CD4-positive, alpha-beta memory T cell (primary cell): ENCODE measurements around the gene TSPY2. TPM values are rescaled to one million over a fixed set of nuclear protein-coding genes. Genes with fewer than 3 reads are reported as not detected.
"Not testable (repeated sequence)": the region's sequence is repeated elsewhere in the genome, so short reads cannot be mapped to it uniquely, and the experiment has no call there.

Experiments used
- CTCF ChIA-PET: fragments of 350-600 bp; sonication (Branson Sonifier 250); formaldehyde crosslinking; loops from one replicate; lab custom pipeline; 2021; ENCODE audit warnings: inconsistent platforms; ENCODE audit not compliant: partially characterized antibody; lab: Charles Lee
- POLR2A ChIA-PET: fragments of 350-600 bp; sonication (Branson Sonifier 250); formaldehyde crosslinking; loops from one replicate; lab custom pipeline; 2021; ENCODE audit not compliant: partially characterized antibody; lab: Charles Lee
- DNase-seq, 5 donors: peaks; one replicate each; pipeline versions ENCODE4 v3.0.0 to v3.0.0-alpha.2; 2020 to 2022; ENCODE audit warnings: mixed read lengths in 1 of 5
- H3K27ac ChIP-seq: one replicate; pipeline ENCODE4 v1.7.0; 2013; ENCODE audit warnings: low read depth, low read length
- H3K27me3 ChIP-seq: 2 replicates; pipeline ENCODE4 v1.7.0; 2013; ENCODE audit warnings: mild to moderate bottlenecking, low read length, moderate library complexity; ENCODE audit not compliant: insufficient read depth
- H3K36me3 ChIP-seq: 2 replicates; pipeline ENCODE4 v1.7.0; 2013; ENCODE audit warnings: mild to moderate bottlenecking, low read length, moderate library complexity; ENCODE audit not compliant: insufficient read depth
- H3K4me1 ChIP-seq: 2 replicates; pipeline ENCODE4 v1.7.0; 2013; ENCODE audit warnings: mild to moderate bottlenecking, low read length, moderate library complexity; ENCODE audit not compliant: insufficient read depth
- H3K4me3 ChIP-seq, 2 donors: one replicate each; pipeline ENCODE4 v1.7.0; 2013; ENCODE audit warnings: low read length in 2 of 2, mild to moderate bottlenecking in 1 of 2
- H3K9me3 ChIP-seq, 2 donors: one replicate each; pipeline ENCODE4 v1.7.0; 2013; ENCODE audit warnings: low read length in 2 of 2, control low read depth in 1 of 2; ENCODE audit not compliant: control insufficient read depth in 1 of 2
- H3K27ac Mint-ChIP-seq, 7 donors: one replicate each; pipeline ENCODE4 v1.8.0; 2020 to 2021; ENCODE audit warnings: mixed read lengths in 7 of 7, mild to moderate bottlenecking in 6 of 7, inconsistent platforms in 3 of 7, moderate library complexity in 3 of 7
- H3K27me3 Mint-ChIP-seq, 2 donors: one replicate each; pipeline ENCODE4 v1.8.0; 2020 to 2021; ENCODE audit warnings: mixed read lengths in 2 of 2
- H3K36me3 Mint-ChIP-seq, 2 donors: one replicate each; pipeline ENCODE4 v1.8.0; 2020 to 2021; ENCODE audit warnings: mixed read lengths in 2 of 2, inconsistent platforms in 1 of 2, mild to moderate bottlenecking in 1 of 2
- H3K4me1 Mint-ChIP-seq, 4 donors: one replicate each; pipeline ENCODE4 v1.8.0; 2020 to 2021; ENCODE audit warnings: mixed read lengths in 4 of 4, mild to moderate bottlenecking in 1 of 4
- H3K4me3 Mint-ChIP-seq, 8 donors: one replicate each; pipeline ENCODE4 v1.8.0; 2020 to 2021; ENCODE audit warnings: mixed read lengths in 8 of 8, mild to moderate bottlenecking in 7 of 8, moderate library complexity in 6 of 8, inconsistent platforms in 3 of 8
- H3K9me3 Mint-ChIP-seq, 8 donors: one replicate each; pipeline ENCODE4 v1.8.0; 2020 to 2021; ENCODE audit warnings: mixed read lengths in 8 of 8, mild to moderate bottlenecking in 5 of 8, inconsistent platforms in 3 of 8, moderate library complexity in 1 of 8
- intact Hi-C: fragments of 100-400 bp; cut with micrococcal nuclease; formaldehyde crosslinking; loops from one replicate; pipeline ENCODE4 v1.15.1; 2023
- polyA plus RNA-seq, 2 donors: library from polyadenylated mRNA; unstranded; fragments of 300-500 nt; fragmentation: Illumina TruSeq; gene quantifications; one replicate each; pipeline ENCODE4 v1.2.3, GENCODE V29; 2021
- total RNA-seq, 2 experiments: library from RNA; stranded (reverse); gene quantifications; one replicate each; pipeline ENCODE4 v1.2.3, GENCODE V29; 2021

TSPY2 gene, protein sequence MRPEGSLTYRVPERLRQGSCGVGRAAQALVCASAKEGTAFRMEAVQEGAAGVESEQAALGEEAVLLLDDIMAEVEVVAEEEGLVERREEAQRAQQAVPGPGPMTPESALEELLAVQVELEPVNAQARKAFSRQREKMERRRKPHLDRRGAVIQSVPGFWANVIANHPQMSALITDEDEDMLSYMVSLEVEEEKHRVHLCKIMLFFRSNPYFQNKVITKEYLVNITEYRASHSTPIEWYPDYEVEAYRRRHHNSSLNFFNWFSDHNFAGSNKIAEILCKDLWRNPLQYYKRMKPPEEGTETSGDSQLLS
- not detected for total RNA-seq
- polyA plus RNA-seq, result not detected

DNA sequence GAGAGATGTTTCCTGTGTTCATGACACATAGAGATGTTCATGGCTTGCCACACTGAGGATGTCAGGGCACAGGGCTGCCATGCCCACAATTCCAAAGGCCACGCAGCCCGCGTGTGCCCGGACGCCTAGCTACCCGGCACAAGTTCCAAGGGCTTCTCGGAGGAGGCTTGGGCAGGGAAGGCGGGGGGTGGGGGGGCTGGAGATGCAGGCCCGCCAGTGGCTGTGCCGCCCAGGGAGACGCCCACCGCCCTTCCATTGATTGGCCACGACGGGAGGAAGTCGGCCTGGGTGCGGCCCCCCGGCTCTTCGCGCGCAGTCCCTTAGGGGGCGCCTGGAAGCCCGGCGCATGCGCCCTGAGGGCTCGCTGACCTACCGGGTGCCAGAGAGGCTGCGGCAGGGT, at the start of gene TSPY2:
Gene TSPY2, plus strand, starts transcription at position 301 of the 400 bp plus-strand sequence. Its CDS starts 46 bp downstream, at position 347.
- H3K9me3 Mint-ChIP-seq, CTCF ChIA-PET, H3K27me3 ChIP-seq, intact Hi-C loops, H3K27me3 Mint-ChIP-seq, H3K4me1 ChIP-seq, POLR2A ChIA-PET, H3K27ac ChIP-seq, H3K36me3 Mint-ChIP-seq, H3K4me1 Mint-ChIP-seq, H3K4me3 ChIP-seq, H3K9me3 ChIP-seq, H3K27ac Mint-ChIP-seq, DNase-seq, H3K4me3 Mint-ChIP-seq, H3K36me3 ChIP-seq: not testable (repeated sequence)

DNA sequence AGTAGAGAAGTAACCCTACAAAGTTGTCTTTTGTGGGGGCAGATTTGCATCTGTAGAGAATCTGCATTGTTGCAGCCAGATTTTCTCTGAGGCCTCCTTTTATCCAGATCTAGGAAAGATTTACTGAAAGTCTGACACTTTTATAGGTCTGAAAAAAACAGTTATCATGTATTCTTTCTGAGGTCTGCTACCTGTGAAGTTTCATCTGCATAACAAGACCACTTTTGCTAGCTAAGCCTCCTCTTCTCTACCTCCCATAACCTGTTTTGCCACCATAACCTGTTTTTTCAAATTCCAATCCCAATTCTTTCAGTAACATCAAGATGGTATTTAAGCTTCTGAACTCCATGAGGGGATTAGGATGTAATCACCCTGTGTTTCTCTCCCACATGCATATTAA, 36.5 kb upstream of the TSPY2 start:
- H3K27ac ChIP-seq, H3K27ac Mint-ChIP-seq, intact Hi-C loops, H3K4me1 Mint-ChIP-seq, H3K4me3 Mint-ChIP-seq, H3K27me3 Mint-ChIP-seq, H3K4me3 ChIP-seq, H3K4me1 ChIP-seq, H3K9me3 Mint-ChIP-seq, H3K36me3 Mint-ChIP-seq, POLR2A ChIA-PET, H3K9me3 ChIP-seq, CTCF ChIA-PET, DNase-seq, H3K27me3 ChIP-seq, H3K36me3 ChIP-seq: not testable (repeated sequence)

DNA sequence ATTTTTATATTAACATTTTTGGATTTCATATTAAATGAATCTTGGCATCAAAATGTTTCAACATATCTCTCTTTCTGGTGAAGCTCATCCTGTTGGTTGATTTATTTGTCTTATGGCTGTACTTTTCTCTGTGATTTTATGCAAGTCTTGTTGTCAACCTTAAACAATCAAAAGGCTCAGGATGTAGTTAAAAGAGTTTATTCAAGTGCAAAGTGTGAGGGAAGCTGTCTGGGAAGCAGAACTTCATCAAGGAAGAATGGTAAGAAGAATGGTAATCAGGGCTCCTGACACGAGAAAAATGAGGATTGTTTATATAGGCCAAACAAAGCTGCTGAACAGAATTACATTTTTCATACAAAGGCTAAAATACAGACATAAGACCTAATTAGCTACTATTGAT, 29.0 kb upstream of the TSPY2 start:
- CTCF ChIA-PET, result not testable (repeated sequence)

DNA sequence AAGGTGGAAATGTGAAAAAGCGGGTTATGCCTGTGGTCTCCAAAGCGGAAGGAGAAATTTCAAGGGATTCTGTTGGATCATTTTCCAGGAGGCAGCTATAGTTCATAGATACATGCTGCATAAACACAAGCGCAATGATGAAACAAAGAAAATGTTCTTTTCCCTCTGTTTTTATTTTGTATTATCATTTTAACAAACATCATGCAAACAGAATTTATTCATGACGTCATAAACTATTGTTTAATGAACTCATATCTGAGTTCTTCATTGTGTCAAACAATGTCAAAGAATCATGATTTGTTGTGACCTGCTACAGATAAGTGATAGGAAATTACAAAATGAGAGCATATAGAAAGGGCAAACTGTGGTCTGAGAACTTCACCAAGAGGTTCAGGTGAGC, 23.8 kb downstream of the TSPY2 start:
- H3K27me3 ChIP-seq, H3K27ac ChIP-seq, H3K4me1 ChIP-seq, H3K4me3 Mint-ChIP-seq, H3K9me3 Mint-ChIP-seq, H3K27me3 Mint-ChIP-seq, CTCF ChIA-PET, H3K9me3 ChIP-seq, H3K36me3 ChIP-seq, H3K27ac Mint-ChIP-seq, POLR2A ChIA-PET, intact Hi-C loops, DNase-seq, H3K4me1 Mint-ChIP-seq, H3K4me3 ChIP-seq, H3K36me3 Mint-ChIP-seq: not testable (repeated sequence)

More for the DNA sequence above, 29.0 kb upstream of the TSPY2 start:
- H3K4me3 ChIP-seq, intact Hi-C loops, H3K27ac ChIP-seq, DNase-seq, H3K36me3 ChIP-seq, POLR2A ChIA-PET, H3K27me3 ChIP-seq, H3K4me3 Mint-ChIP-seq, H3K9me3 Mint-ChIP-seq, H3K36me3 Mint-ChIP-seq, H3K27ac Mint-ChIP-seq, H3K27me3 Mint-ChIP-seq, H3K4me1 ChIP-seq, H3K9me3 ChIP-seq, H3K4me1 Mint-ChIP-seq: not testable (repeated sequence)
